HG03196 (cell line): ENCODE data around the gene CRHR1.
"Not testable (repeated sequence)": the region's sequence is repeated elsewhere in the genome, so short reads cannot be mapped to it uniquely, and the experiment has no call there.

Source experiments
- ATAC-seq: cut with Tn5 transposase; IDR thresholded peaks from one replicate; pipeline ENCODE4 v1.9.1; 2021; ENCODE audit not compliant: unreplicated experiment

Gene CRHR1

GRCh38 chr17:45857977-45858708 is 74.0 kb downstream of the CRHR1 start:
- ATAC-seq: no peak

DNA sequence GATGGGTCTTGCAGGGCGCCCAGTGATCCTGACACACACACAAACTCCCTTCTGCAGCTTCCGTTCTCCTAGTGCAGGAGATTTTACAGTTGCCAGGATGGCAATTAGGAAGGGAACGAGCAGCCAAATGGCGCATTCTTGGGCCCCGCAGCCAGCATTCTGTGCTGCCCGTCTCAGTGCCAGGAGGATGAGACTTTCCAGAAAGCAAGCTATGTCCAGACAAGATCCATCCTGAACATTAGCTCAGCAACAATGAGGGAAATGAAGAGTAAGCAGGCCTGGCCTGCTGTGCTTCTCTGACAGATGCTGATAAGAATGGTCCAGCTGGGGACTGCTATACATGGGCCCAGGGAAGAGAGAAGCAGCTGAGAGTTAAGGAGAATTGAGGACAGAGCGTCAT is 77.0 kb downstream of the CRHR1 start:
- ATAC-seq: no peak

GRCh38 chr17:45862127-45862526 is 78.0 kb downstream of the CRHR1 start:
- ATAC-seq: not testable (repeated sequence)

DNA sequence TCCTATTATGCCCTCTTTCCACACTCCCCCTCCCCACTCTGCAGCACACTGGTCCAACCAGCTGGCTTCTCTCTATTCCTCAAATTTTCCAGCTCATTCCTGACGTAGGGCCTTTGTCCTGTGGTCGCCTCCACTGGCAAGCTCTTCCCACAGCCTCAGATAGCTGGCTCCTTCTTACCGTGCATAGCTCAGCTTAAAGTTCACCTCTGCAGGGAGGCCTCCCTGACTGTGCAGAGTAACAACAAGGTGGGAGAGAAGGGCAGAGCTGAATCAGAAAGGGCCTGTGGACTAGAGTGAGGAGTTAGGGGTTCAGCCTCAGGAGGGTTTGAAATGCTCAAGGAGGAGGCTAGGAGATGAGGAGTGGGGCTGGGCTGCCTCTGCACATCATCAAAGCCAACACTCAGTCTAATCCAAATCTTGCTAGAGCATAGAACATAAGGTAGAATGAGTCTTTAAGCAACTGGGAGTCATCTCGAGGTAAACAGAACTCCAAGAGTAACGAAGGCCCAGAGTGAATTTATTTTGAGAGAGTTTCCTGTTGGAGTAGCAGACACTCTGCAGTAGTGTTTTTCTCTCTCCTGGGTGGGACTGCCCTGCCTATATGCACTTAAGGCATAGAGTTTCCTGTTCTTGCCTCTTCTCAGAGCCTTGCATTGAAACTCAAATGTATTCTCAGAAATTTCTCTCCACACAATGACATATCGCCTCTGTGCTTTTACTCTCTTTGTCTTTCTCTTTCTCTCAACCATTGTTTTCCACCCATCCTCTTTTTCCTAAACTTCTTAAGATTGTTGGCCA is 79.9 kb downstream of the CRHR1 start:
- ATAC-seq: no peak

- no peak for ATAC-seq
Measured at GRCh38 chr17:45867171-45867570, 83.1 kb downstream of the CRHR1 start.

- ATAC-seq: no peak
Measured at GRCh38 chr17:45867702-45868101, 83.6 kb downstream of the CRHR1 start.

DNA sequence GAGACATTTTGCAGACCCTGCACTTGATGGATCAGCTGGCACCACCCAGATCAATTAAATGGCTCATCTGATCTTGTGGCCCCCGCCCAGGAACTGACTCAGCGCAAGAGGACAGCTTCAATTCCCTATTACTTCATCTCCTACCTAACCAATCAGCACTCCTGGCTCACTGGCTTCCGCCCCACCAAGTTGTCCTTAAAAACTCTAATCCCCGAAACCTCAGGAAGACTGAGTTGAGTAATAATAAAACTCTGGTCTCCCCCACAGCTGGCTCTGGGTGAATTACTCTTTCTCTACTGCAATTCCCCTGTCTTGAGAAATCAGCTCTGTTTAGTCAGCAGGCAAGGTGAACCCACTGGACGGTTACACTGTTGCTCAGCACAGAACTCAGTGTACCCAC is 84.2 kb downstream of the CRHR1 start:
- ATAC-seq: no peak

DNA sequence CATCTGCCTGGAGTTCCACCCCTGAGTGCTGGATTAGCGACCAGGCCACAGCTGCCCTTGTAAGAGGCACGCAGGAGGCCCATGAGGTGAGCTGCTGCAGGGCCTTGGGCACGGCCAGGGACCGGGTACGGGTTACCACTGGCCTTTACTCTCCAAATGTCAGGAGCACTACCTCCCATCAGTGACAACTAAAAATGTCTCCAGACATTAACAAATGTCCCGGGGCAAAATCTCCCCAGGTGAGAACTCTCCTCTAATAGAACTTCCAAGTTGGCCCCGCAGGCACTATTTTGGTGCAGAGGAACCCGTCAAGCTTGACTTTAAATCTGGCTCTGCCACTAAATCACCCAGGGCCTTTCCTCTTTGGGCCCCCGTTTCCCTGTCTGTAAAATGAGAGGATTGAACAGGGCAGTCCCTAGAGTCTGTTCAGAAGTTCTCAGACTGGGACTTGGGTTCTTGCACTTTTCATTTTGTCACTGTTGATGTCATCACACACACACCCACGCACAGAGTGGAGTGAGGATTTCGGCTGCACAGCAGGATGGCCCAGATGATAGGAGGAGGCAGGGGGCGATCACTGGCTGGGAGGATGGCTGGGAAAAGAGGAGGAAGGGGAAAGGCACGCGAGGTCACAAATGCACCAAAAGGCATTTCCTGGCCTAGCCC is 85.7 kb downstream of the CRHR1 start:
- ATAC-seq: no peak

DNA sequence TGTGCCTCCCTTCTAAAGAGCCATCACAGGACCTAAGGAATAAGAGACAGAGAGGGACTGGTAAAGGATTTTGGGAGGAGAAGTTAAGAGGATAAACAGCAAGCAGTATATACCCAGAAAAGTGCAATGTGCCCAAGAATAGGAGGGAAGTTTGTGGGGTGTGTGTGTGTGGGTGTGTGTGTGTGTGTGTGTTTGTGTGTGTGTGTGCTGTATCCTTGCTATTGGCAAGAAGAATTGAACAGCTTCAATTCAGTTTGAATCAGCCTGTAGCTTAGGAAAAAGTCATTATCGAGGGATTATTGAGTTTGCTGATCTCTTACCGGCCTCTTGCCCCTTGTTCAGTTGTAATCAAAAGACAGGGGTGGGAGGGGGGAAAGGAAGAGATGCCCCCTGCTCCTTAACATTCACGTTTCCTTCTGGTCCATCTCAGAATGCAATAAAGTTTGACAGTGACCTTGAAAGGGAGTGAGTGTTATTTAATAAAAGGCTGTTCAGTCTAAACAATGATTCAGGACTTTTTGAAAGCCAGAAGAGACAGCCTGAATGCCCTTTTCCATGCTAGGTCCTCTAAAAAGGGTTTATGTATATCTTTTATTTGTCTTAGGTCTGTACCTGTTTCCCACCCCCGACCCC is 86.3 kb downstream of the CRHR1 start:
- ATAC-seq: no peak

DNA sequence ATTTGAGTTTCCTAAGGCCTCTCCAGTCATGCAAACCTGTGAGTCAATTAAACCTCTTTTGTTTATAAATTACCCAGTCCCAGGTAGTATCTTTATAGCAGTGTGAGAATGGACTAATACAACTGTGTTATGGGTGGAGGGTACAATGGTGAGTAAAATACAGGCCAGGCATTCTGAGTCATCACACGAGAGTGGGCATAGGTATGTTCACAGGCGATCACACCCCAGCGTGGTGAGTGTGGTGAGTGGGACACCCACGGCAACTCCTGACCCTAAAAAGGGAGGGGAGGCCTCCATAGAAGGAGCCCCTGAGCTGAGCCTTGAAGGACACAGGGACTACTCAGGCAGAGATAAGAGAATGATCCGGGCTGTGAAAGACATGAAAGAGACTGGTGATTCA is 87.6 kb downstream of the CRHR1 start:
- no peak for ATAC-seq

GRCh38 chr17:45873728-45874127 is 89.6 kb downstream of the CRHR1 start:
- ATAC-seq: no peak

- ATAC-seq: no peak
Measured at GRCh38 chr17:45874151-45874550, 90.0 kb downstream of the CRHR1 start.

- no peak for ATAC-seq
Measured at GRCh38 chr17:45876539-45876938, 92.4 kb downstream of the CRHR1 start.

DNA sequence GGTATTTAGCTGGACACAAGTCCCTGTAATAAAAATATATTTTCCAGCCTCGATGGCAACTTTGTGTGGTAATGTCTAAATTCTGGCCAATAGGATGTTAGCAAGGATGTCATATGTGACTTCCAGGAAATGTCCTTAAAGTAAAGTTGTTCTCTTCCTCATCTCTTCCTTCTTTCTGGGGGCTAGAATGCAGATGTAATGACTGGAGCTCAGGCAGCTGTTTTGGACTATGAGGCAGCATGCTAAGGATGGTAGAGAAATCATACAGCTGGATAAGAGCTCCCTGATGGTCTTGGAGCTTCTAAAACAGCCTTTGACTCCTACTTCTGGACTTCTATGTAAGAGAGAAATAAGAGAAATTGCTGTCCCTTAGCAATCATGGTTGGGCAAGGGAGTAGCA is 93.3 kb downstream of the CRHR1 start:
- no peak for ATAC-seq

DNA sequence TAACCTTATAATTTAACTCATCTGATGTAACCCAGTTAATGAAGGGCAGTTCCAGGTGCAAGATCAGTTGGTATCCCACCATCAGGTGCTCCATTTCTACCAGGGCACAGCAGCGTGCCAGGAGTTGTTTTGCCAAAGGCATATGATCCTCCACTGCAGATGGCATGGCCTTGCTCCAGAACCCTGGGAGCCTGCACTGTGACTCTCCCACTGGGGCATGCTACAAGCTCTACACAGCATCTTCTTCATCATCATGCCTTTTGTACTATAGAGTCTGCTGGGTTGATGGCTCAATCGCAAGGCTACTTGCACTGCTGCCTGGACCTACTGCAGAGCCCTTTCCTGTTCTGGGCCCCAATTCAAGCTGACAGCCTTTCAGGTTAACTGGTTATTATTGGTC is 98.9 kb downstream of the CRHR1 start:
- no peak for ATAC-seq
